Measurements from ENCODE around the gene HIVEP2. TPM values are rescaled to one million over a fixed set of nuclear protein-coding genes. Genes with fewer than 3 reads are reported as not detected.

HIVEP2 gene
- polyA plus RNA-seq, 2 of the 4 experiments (the other 2 are of a cell fraction): 2.2 to 2.6 TPM

DNA sequence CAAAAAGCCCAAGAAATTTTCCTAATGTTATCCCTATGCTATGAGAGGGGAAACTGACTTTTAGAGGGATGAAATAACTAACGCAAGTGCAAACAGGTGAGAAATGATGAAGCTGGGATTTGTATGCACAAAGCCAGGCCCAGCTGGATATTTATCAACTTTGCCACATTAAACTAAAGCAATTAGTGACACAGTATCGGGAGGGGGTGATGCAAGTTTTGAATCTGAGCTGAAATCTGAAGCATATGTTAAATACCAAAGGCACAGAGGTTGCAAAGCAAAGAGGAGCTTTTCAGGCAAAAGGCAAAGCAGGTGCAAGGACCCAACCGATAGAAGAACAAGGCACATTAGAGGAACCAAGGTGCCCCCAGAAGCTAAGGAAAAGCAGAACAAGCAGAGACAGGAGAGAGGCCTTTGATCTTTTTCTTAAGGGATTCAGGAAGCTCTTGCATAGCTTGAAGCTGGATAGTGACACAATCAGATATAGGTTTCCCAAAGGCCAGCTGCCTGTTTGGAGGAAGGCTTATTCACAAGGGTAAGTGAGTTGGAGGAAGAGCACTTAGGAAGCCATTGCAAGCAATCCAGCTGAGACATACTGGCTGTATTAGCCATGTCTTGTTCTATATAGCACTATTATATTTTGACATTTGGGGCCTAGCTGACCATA is 207.5 kb downstream of the HIVEP2 start:
- H3K4me1 ChIP-seq: no peaks in the 10 kb centered on the region
- CTCF ChIA-PET: interaction anchor here (1.5 kb wide), 1 partner anchor 18 kb away, joined by 3 read pairs; no protein-coding TSS in a partner anchor
- POLR2A ChIA-PET: no interaction called here
- no peak overlapping the region for H3K4me2 ChIP-seq
- DNase-seq (ENCODE audit: low read depth in 1 of 2, low spot score in 1 of 2) (no peak), FAIRE-seq (no peak), ATAC-seq (no peak)
- H3K4me3 ChIP-seq: no peak overlapping the region
- 79% methylated on average over 3 of the region's 3 CpGs for WGBS (ENCODE audit: missing lambda C conversion rate)
- no peaks in the 10 kb centered on the region for H3K9me3 ChIP-seq
- no peak for TF ChIP-seq BHLHE40 (IDR thresholded peaks at IDR 0.05; ENCODE audit: low read depth, low read length)
- no peak for TF ChIP-seq RARB (CRISPR knock-in tag; IDR thresholded peaks at IDR 0.05)
- TF ChIP-seq, protein P1, sequence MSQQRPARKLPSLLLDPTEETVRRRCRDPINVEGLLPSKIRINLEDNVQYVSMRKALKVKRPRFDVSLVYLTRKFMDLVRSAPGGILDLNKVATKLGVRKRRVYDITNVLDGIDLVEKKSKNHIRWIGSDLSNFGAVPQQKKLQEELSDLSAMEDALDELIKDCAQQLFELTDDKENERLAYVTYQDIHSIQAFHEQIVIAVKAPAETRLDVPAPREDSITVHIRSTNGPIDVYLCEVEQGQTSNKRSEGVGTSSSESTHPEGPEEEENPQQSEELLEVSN (IDR thresholded peaks at IDR 0.05; ENCODE audit: borderline replicate concordance, low read depth): no peak
- no peak for TF ChIP-seq CEBPB (IDR thresholded peaks at IDR 0.05)
- no peak for TF ChIP-seq HOXB5 (CRISPR knock-in tag; IDR thresholded peaks at IDR 0.05)
- no peak for TF ChIP-seq TP53 (CRISPR knock-in tag; IDR thresholded peaks at IDR 0.05)
- TF ChIP-seq CHD2 (IDR thresholded peaks at IDR 0.05; ENCODE audit: low read length, partially characterized antibody): no peak
- no peak for TF ChIP-seq ESRRA (IDR thresholded peaks at IDR 0.05; ENCODE audit: borderline replicate concordance, low read length)
- no peak for TF ChIP-seq CBX2 (IDR thresholded peaks at IDR 0.05; ENCODE audit: borderline replicate concordance, low read depth)
- TF ChIP-seq FOSL2 (IDR thresholded peaks at IDR 0.05): no peak
- TF ChIP-seq FOSL2 (CRISPR knock-in tag; IDR thresholded peaks at IDR 0.05): no peak
- no peak for TF ChIP-seq EHMT2 (IDR thresholded peaks at IDR 0.05; ENCODE audit: low read depth)
- TF ChIP-seq TFCP2L1 (CRISPR knock-in tag; IDR thresholded peaks at IDR 0.05): no peak
- TF ChIP-seq, protein P2, sequence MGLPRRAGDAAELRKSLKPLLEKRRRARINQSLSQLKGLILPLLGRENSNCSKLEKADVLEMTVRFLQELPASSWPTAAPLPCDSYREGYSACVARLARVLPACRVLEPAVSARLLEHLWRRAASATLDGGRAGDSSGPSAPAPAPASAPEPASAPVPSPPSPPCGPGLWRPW (IDR thresholded peaks at IDR 0.05): no peak
- TF ChIP-seq KDM1A (IDR thresholded peaks at IDR 0.05; ENCODE audit: low read depth): no peak
- TF ChIP-seq SREBF2 (IDR thresholded peaks at IDR 0.05): no peak
- TF ChIP-seq JUN (IDR thresholded peaks at IDR 0.05): no peak
- no peak for TF ChIP-seq MAFK (IDR thresholded peaks at IDR 0.05; ENCODE audit: partially characterized antibody)
- TF ChIP-seq, protein P3, sequence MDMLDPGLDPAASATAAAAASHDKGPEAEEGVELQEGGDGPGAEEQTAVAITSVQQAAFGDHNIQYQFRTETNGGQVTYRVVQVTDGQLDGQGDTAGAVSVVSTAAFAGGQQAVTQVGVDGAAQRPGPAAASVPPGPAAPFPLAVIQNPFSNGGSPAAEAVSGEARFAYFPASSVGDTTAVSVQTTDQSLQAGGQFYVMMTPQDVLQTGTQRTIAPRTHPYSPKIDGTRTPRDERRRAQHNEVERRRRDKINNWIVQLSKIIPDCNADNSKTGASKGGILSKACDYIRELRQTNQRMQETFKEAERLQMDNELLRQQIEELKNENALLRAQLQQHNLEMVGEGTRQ (IDR thresholded peaks at IDR 0.05): no peak
- TF ChIP-seq, protein P4, sequence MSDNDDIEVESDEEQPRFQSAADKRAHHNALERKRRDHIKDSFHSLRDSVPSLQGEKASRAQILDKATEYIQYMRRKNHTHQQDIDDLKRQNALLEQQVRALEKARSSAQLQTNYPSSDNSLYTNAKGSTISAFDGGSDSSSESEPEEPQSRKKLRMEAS (IDR thresholded peaks at IDR 0.05): no peak
- H3K27ac ChIP-seq: no peak overlapping the region

DNA sequence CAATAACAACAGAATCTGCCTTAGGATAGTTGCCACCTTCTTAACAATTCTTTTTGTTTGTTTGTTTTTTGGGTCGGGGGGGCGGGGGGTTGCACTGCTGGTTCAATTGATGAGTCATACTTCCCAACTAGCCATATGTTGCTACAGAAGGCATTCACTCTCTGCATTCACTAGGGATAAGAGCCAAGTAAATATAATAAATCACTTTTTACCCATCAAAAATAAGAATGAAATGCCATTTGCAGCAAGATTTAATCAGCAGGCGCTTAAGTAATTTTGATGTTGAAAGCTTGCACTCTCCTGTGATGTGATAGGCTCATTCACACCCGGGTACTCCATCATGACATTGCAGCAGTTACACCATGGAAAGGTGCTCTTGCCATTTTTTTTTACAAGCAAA is 209.8 kb downstream of the HIVEP2 start:
- FAIRE-seq (no peak), DNase-seq (ENCODE audit: low read depth in 1 of 2, low spot score in 1 of 2) (no peak), ATAC-seq (no peak)
- H3K9me3 ChIP-seq: no peaks in the 10 kb centered on the region
- WGBS (ENCODE audit: missing lambda C conversion rate): 42% methylated on average over 4 of the region's 4 CpGs
- CTCF ChIA-PET: no interaction called here
- H3K4me1 ChIP-seq: no peaks in the 10 kb centered on the region
- H3K4me3 ChIP-seq: no peak overlapping the region
- H3K27ac ChIP-seq: no peak overlapping the region
- TF ChIP-seq KDM5A (IDR thresholded peaks at IDR 0.05) (no peak), FOXS1 (CRISPR knock-in tag; IDR thresholded peaks at IDR 0.05) (no peak), ZNF302 (CRISPR knock-in tag; IDR thresholded peaks at IDR 0.05) (no peak), GATA3 (IDR thresholded peaks at IDR 0.05; ENCODE audit: borderline replicate concordance) (no peak), EHF (CRISPR knock-in tag; IDR thresholded peaks at IDR 0.05) (no peak), CHD2 (IDR thresholded peaks at IDR 0.05; ENCODE audit: low read length, partially characterized antibody) (no peak), ZSCAN20 (CRISPR knock-in tag; IDR thresholded peaks at IDR 0.05) (no peak), KDM1A (IDR thresholded peaks at IDR 0.05; ENCODE audit: low read depth) (no peak)
- TF ChIP-seq, protein P2 (IDR thresholded peaks at IDR 0.05): no peak
- TF ChIP-seq, protein P5, sequence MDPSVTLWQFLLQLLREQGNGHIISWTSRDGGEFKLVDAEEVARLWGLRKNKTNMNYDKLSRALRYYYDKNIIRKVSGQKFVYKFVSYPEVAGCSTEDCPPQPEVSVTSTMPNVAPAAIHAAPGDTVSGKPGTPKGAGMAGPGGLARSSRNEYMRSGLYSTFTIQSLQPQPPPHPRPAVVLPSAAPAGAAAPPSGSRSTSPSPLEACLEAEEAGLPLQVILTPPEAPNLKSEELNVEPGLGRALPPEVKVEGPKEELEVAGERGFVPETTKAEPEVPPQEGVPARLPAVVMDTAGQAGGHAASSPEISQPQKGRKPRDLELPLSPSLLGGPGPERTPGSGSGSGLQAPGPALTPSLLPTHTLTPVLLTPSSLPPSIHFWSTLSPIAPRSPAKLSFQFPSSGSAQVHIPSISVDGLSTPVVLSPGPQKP (IDR thresholded peaks at IDR 0.05; ENCODE audit: low read depth, low read length): no peak
- POLR2A ChIA-PET: no interaction called here
- H3K4me2 ChIP-seq: no peak overlapping the region
